ENCODE data around the gene MGMT. TPM values are rescaled to one million over a fixed set of nuclear protein-coding genes. Genes with fewer than 3 reads are reported as not detected.

Gene MGMT
- total and polyA plus RNA-seq, 2 of the 4 experiments (the other 2 are of a cell fraction), result 11.5 to 17.8 TPM

DNA sequence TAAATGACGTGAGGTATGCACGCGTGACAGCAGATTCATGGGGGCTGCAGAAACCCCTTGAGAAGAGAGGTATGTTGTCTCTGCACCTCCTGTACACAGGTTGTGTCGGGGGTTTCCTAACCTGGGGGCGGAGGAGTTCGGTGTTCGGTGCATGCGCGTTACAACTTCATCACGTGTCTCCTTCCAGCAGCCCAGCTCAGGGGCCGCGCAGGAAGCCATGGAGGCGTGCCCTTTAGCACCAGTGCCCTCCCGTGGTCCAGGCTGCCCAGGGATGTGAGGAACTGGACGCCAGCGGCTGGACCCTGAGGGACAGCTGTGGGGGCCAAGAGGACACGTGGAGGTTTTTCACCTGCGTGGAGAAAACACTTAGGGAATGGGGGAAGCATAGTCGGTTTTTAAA, 310.6 kb downstream of the MGMT start:
- no peaks in the 10 kb centered on the region for H3K4me1 ChIP-seq (ENCODE audit: control insufficient read depth, insufficient read depth, low read length)
- DNase-seq, result no peak
- no peak overlapping the region for H3K4me2 ChIP-seq (ENCODE audit: low read depth, low read length)
- no peak overlapping the region for H3K4ac ChIP-seq (ENCODE audit: low read depth, low read length)
- no peaks in the 10 kb centered on the region for H3K36me3 ChIP-seq (ENCODE audit: control insufficient read depth, insufficient read depth, low read length)
- no peak overlapping the region for H2BK20ac ChIP-seq (ENCODE audit: low read depth, low read length)
- H3K4me3 ChIP-seq (ENCODE audit: insufficient read depth, low read depth, low read length), result no peak overlapping the region
- no peaks in the 10 kb centered on the region for H4K20me1 ChIP-seq (ENCODE audit: insufficient read depth, low read length)
- ATAC-seq (ENCODE audit: low read depth), result no peak
- H3K56ac ChIP-seq (ENCODE audit: extremely low read depth, insufficient read depth, low read length), result no peak overlapping the region
- no peak overlapping the region for H2AFZ ChIP-seq (replicated peaks; ENCODE audit: low read length, poor library complexity)
- no peak overlapping the region for H2AK9ac ChIP-seq (replicated peaks; ENCODE audit: low read depth, low read length, poor library complexity)
- POLR2A ChIA-PET (ENCODE audit: unreplicated experiment), result no interaction called here
- no peak for TF ChIP-seq NFE2L2 (IDR thresholded peaks at IDR 0.05; ENCODE audit: low read depth, low read length)
- TF ChIP-seq, protein P1, sequence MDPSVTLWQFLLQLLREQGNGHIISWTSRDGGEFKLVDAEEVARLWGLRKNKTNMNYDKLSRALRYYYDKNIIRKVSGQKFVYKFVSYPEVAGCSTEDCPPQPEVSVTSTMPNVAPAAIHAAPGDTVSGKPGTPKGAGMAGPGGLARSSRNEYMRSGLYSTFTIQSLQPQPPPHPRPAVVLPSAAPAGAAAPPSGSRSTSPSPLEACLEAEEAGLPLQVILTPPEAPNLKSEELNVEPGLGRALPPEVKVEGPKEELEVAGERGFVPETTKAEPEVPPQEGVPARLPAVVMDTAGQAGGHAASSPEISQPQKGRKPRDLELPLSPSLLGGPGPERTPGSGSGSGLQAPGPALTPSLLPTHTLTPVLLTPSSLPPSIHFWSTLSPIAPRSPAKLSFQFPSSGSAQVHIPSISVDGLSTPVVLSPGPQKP (IDR thresholded peaks at IDR 0.05; ENCODE audit: borderline replicate concordance, low read depth, low read length), result no peak
- TF ChIP-seq, protein P2, sequence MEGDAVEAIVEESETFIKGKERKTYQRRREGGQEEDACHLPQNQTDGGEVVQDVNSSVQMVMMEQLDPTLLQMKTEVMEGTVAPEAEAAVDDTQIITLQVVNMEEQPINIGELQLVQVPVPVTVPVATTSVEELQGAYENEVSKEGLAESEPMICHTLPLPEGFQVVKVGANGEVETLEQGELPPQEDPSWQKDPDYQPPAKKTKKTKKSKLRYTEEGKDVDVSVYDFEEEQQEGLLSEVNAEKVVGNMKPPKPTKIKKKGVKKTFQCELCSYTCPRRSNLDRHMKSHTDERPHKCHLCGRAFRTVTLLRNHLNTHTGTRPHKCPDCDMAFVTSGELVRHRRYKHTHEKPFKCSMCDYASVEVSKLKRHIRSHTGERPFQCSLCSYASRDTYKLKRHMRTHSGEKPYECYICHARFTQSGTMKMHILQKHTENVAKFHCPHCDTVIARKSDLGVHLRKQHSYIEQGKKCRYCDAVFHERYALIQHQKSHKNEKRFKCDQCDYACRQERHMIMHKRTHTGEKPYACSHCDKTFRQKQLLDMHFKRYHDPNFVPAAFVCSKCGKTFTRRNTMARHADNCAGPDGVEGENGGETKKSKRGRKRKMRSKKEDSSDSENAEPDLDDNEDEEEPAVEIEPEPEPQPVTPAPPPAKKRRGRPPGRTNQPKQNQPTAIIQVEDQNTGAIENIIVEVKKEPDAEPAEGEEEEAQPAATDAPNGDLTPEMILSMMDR (conservative IDR thresholded peaks at IDR 0.05; ENCODE audit: low read depth, low read length), result no peak
- TF ChIP-seq SMC3 (IDR thresholded peaks at IDR 0.05; ENCODE audit: low read depth, low read length), result no peak
- no peak for TF ChIP-seq CHD1 (IDR thresholded peaks at IDR 0.05; ENCODE audit: low read depth, low read length)
- TF ChIP-seq, protein P3, sequence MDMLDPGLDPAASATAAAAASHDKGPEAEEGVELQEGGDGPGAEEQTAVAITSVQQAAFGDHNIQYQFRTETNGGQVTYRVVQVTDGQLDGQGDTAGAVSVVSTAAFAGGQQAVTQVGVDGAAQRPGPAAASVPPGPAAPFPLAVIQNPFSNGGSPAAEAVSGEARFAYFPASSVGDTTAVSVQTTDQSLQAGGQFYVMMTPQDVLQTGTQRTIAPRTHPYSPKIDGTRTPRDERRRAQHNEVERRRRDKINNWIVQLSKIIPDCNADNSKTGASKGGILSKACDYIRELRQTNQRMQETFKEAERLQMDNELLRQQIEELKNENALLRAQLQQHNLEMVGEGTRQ (IDR thresholded peaks at IDR 0.05; ENCODE audit: low read depth, low read length), result no peak
- TF ChIP-seq MAZ (IDR thresholded peaks at IDR 0.05; ENCODE audit: borderline replicate concordance, low read depth, low read length), result no peak
- no peak for TF ChIP-seq MAFK (IDR thresholded peaks at IDR 0.05; ENCODE audit: low read depth, low read length)
- TF ChIP-seq POLR2A (IDR thresholded peaks at IDR 0.05; ENCODE audit: low read depth, low read length), result no peak
- no peak for TF ChIP-seq RFX5 (IDR thresholded peaks at IDR 0.05; ENCODE audit: low read depth, low read length)
- TF ChIP-seq MXI1 (IDR thresholded peaks at IDR 0.05; ENCODE audit: borderline replicate concordance, low read depth, low read length), result no peak
- TF ChIP-seq CEBPB (IDR thresholded peaks at IDR 0.05; ENCODE audit: low read depth, low read length), result no peak
- no peak for TF ChIP-seq RAD21 (IDR thresholded peaks at IDR 0.05; ENCODE audit: low read length)
- TF ChIP-seq FOS (IDR thresholded peaks at IDR 0.05; ENCODE audit: low read depth, low read length), result no peak
- no peak for TF ChIP-seq BHLHE40 (IDR thresholded peaks at IDR 0.05; ENCODE audit: low read depth, low read length)
- no peak for TF ChIP-seq RCOR1 (IDR thresholded peaks at IDR 0.05; ENCODE audit: insufficient replicate concordance, low read length)
- dilution Hi-C loops (cut with HindIII; ENCODE audit: low sequenced_read_pairs, unreplicated experiment) (no loop called here), in situ Hi-C loops (cut with MboI; ENCODE audit: low sequenced_read_pairs) (no loop called here), intact Hi-C loops (cut with micrococcal nuclease) (no loop called here)
- no peak overlapping the region for H3K14ac ChIP-seq (replicated peaks; ENCODE audit: low read depth, low read length)
- no peak overlapping the region for H2AK5ac ChIP-seq (ENCODE audit: low read depth, low read length)
- no peak overlapping the region for H4K91ac ChIP-seq (ENCODE audit: insufficient read depth, low read depth, low read length)
- BruUV-seq (replicated peaks), result no TSS peak
- H2BK15ac ChIP-seq (ENCODE audit: low read depth, low read length), result no peak overlapping the region
- CTCF ChIA-PET, result no interaction called here
- no peak overlapping the region for H4K8ac ChIP-seq (ENCODE audit: low read depth in 2 of 2, low read length in 2 of 2)
- H2BK120ac ChIP-seq (ENCODE audit: low read depth, low read length), result no peak overlapping the region
- no peaks in the 10 kb centered on the region for H3K79me1 ChIP-seq (ENCODE audit: low read depth in 1 of 2, low read length in 2 of 2)
- 95% methylated on average over 4 of the region's 19 CpGs; no CpG with 5 or more reads in 1 of the 2 experiments for WGBS, 2 experiments (ENCODE audit: extremely low coverage in 2 of 2, insufficient read length in 1 of 2)
- H2BK5ac ChIP-seq (ENCODE audit: low read depth, low read length, poor library complexity, severe bottlenecking), result no peak overlapping the region
- no peak overlapping the region for H3K27ac ChIP-seq (ENCODE audit: insufficient read depth, low read length)
- H3K23ac ChIP-seq (ENCODE audit: low read depth, low read length), result no peak overlapping the region
- no peak overlapping the region for H4K5ac ChIP-seq (ENCODE audit: low read depth, low read length)
- no peak overlapping the region for H3K18ac ChIP-seq (ENCODE audit: low read depth, low read length)
- peaks cover 40% of the 10 kb centered on the region for H3K9me3 ChIP-seq (ENCODE audit: control insufficient read depth, insufficient read depth, low read length)
- no peaks in the 10 kb centered on the region for H3K9me1 ChIP-seq (ENCODE audit: insufficient read depth, low read length)
- H3K27me3 ChIP-seq (ENCODE audit: control insufficient read depth, insufficient read depth, low read length), result no peaks in the 10 kb centered on the region
- H3K9ac ChIP-seq (ENCODE audit: low read depth, low read length), result no peak overlapping the region

All from IMR-90 (cell line).